OCI-LY3 (cell line): ENCODE measurements around the gene PTCHD4.

ENCODE experiments used
- H2AFZ ChIP-seq: fragments of 200-600, 300-600 bp; shearing (Covaris generic); 2 replicates; pipeline ENCODE4 v1.6.0; 2014; ENCODE audit warnings: antibody characterized with exemption, low read depth, low read length
- H3K27ac ChIP-seq: fragments of 200-600, 300-600 bp; sonication (generic); 2 replicates; pipeline ENCODE4 v1.5.1; 2014; ENCODE audit warnings: mild to moderate bottlenecking, low read length, moderate library complexity, mixed read lengths
- H3K27me3 ChIP-seq: fragments of 200-600, 300-600 bp; sonication (generic); 2 replicates; pipeline ENCODE4 v1.6.1; 2014; ENCODE audit warnings: low read depth, low read length, mixed read lengths
- H3K36me3 ChIP-seq: fragments of 200-600, 300-600 bp; sonication (generic); replicated peaks from 2 replicates; pipeline ENCODE3; 2014; ENCODE audit warnings: low read depth, low read length, mixed read lengths
- H3K4me1 ChIP-seq: fragments of 300-600, 200-600 bp; sonication (generic); 2 replicates; pipeline ENCODE4 v1.6.1; 2014; ENCODE audit warnings: low read length, mixed read lengths
- H3K4me2 ChIP-seq: fragments of 200-600, 300-600 bp; sonication (generic); 2 replicates; pipeline ENCODE4 v1.6.1; 2014; ENCODE audit warnings: low read length, mixed read lengths
- H3K4me3 ChIP-seq: fragments of 300-600, 200-600 bp; sonication (generic); 2 replicates; pipeline ENCODE4 v1.5.1; 2014; ENCODE audit warnings: antibody characterized with exemption, mild to moderate bottlenecking, low read length, moderate library complexity
- H3K79me2 ChIP-seq: fragments of 300-600, 200-600 bp; shearing (Covaris generic); 2 replicates; pipeline ENCODE4 v1.6.1; 2014; ENCODE audit warnings: mild to moderate bottlenecking, low read length, mixed read lengths
- H3K9ac ChIP-seq: fragments of 300-600, 200-600 bp; shearing (Covaris generic); 2 replicates; pipeline ENCODE4 v1.6.0; 2014; ENCODE audit warnings: mild to moderate bottlenecking, low read length, moderate library complexity
- H3K9me3 ChIP-seq: fragments of 200-600, 300-600 bp; shearing (Covaris generic); 2 replicates; pipeline ENCODE4 v1.6.1; 2014; ENCODE audit warnings: low read length, mixed read lengths; ENCODE audit not compliant: insufficient read depth
- H4K20me1 ChIP-seq: fragments of 200-600, 300-600 bp; sonication (generic); 2 replicates; pipeline ENCODE4 v1.6.1; 2016; ENCODE audit warnings: low read length, mixed read lengths; ENCODE audit not compliant: insufficient read depth
- EZH2phosphoT487 ChIP-seq: fragments of 200-600 bp; shearing (Covaris generic); IDR thresholded peaks from 2 replicates; pipeline ENCODE4 v1.6.1; 2018; ENCODE audit warnings: antibody characterized with exemption, mixed run types, low read depth
- TF ChIP-seq, protein P1 (sequence below): fragments of 200-600, 300-600 bp; sonication (generic); IDR thresholded peaks from 2 replicates; pipeline ENCODE4 v1.5.1; 2014; ENCODE audit warnings: antibody characterized with exemption, low read length, low read depth

Gene PTCHD4

DNA sequence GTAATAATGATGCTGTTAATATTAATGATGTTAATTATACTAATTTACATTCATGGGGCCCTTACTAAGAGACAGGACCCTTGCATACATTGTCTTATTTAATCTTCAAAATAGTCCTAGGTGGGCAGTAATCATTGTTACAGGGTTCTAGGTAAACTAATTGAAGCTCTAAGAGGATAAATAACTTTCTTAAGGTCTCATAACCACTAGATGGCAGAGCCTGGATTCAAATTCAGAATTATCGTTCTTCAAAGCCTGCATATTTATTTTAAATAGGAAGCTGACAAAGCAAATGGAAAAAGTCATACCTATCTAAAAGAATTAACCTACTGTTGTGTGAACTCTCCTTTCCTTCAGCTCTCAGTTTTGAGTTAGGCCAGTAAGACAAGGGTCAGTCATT is 23.5 kb downstream of the PTCHD4 start:
- H3K9me3 ChIP-seq: no peaks in the 10 kb centered on the region
- H3K79me2 ChIP-seq: no peaks in the 10 kb centered on the region
- no peaks in the 10 kb centered on the region for H4K20me1 ChIP-seq
- H3K9ac ChIP-seq: no peak overlapping the region
- H3K4me3 ChIP-seq: no peak overlapping the region
- H2AFZ ChIP-seq: no peak overlapping the region
- H3K4me2 ChIP-seq: no peak overlapping the region
- H3K4me1 ChIP-seq: no peaks in the 10 kb centered on the region; the same call in 1 of the 2 replicates
- H3K36me3 ChIP-seq: no peaks in the 10 kb centered on the region
- TF ChIP-seq EZH2phosphoT487: no peak
- TF ChIP-seq, protein P1, sequence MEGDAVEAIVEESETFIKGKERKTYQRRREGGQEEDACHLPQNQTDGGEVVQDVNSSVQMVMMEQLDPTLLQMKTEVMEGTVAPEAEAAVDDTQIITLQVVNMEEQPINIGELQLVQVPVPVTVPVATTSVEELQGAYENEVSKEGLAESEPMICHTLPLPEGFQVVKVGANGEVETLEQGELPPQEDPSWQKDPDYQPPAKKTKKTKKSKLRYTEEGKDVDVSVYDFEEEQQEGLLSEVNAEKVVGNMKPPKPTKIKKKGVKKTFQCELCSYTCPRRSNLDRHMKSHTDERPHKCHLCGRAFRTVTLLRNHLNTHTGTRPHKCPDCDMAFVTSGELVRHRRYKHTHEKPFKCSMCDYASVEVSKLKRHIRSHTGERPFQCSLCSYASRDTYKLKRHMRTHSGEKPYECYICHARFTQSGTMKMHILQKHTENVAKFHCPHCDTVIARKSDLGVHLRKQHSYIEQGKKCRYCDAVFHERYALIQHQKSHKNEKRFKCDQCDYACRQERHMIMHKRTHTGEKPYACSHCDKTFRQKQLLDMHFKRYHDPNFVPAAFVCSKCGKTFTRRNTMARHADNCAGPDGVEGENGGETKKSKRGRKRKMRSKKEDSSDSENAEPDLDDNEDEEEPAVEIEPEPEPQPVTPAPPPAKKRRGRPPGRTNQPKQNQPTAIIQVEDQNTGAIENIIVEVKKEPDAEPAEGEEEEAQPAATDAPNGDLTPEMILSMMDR: peak; percentile 65
- no peak overlapping the region for H3K27ac ChIP-seq
- H3K27me3 ChIP-seq: no peaks in the 10 kb centered on the region

DNA sequence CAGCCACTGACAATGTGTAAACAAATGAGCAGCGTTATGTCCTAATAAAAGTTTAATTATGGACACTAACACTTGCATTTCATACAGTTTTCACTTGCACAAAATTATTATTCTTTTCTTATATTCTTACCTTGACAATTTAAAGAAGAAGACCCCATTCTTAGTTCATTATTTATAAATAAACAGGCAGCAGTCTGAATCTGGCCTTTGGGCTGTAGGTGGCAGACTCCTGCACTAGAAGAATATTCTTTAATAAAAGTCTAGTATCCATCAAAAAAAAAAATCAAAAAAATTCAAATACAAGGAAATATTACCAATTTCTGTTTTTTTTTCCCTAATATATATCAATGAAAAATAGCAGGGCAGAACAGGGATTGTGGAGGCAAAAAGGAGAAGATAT is 24.8 kb downstream of the PTCHD4 start:
- Histone ChIP-seq H3K4me3 (no peak overlapping the region), H3K36me3 (no peaks in the 10 kb centered on the region), H3K9me3 (no peaks in the 10 kb centered on the region), H3K4me2 (no peak overlapping the region), H3K27ac (no peak overlapping the region), H2AFZ (peak overlapping the region; percentile 18; the same call in 1 of the 2 replicates), H3K27me3 (no peaks in the 10 kb centered on the region), H3K79me2 (no peaks in the 10 kb centered on the region), H4K20me1 (no peaks in the 10 kb centered on the region), H3K4me1 (no peaks in the 10 kb centered on the region; the same call in 1 of the 2 replicates), H3K9ac (no peak overlapping the region)
- no peak for TF ChIP-seq EZH2phosphoT487
- TF ChIP-seq, protein P1: peak; percentile 51

DNA sequence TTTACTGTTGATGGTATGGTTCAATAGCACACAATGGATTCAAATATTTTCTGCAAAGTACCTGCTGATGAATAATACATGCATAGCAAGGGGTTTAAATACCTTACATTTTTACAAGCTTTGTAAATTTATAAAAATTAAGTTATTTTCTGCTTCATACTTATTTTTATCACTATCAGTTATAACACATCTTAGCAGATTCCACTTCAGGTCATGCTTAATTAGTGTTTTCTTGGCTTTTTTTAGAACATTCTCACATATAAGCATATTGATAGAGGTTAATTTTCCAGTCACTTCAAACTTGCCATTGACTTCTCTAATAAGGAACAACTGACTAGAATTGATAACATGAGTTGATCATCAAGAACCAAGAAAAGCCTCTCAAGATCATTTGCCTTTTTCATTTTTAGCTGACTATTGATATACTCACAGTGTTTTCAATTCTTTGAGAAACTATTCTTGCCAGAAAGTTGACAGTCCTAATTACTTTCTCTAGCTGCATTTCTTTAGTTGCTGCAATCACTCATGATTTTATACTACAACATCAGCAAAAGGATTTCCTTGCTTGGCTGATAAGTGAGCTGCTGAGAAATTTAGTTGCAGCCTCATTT is 25.8 kb downstream of the PTCHD4 start:
- Histone ChIP-seq H3K9me3 (no peaks in the 10 kb centered on the region), H3K79me2 (no peaks in the 10 kb centered on the region), H4K20me1 (no peaks in the 10 kb centered on the region), H3K9ac (no peak overlapping the region), H3K4me1 (no peaks in the 10 kb centered on the region), H3K4me3 (no peak overlapping the region), H3K4me2 (no peak overlapping the region), H3K27me3 (no peaks in the 10 kb centered on the region), H2AFZ (no peak overlapping the region), H3K36me3 (no peaks in the 10 kb centered on the region), H3K27ac (no peak overlapping the region)
- TF ChIP-seq, protein P1: no peak
- no peak for TF ChIP-seq EZH2phosphoT487

DNA sequence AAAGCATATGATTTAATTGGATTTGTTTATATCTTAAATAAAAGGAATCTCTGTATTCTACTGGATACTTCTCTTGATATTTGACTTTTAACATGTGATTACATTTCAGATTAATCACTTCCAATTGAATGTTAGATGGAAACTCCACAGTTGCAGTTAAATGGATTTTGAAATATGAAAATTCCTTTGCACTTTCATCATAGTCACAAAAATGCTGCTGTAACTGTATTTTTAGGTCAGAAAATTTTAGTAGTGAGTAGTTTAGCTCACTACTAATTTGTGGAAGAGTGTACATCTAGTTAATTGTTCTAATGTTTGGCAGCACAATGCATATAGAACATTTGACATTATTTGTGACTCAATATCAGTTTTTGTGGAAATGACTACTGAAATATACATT is 26.8 kb downstream of the PTCHD4 start:
- no peak for TF ChIP-seq EZH2phosphoT487
- TF ChIP-seq, protein P1: no peak
- H3K27me3 ChIP-seq: no peaks in the 10 kb centered on the region
- H3K9ac ChIP-seq: no peak overlapping the region
- H3K4me1 ChIP-seq: no peaks in the 10 kb centered on the region
- H3K4me2 ChIP-seq: no peak overlapping the region
- no peaks in the 10 kb centered on the region for H3K9me3 ChIP-seq
- H4K20me1 ChIP-seq: no peaks in the 10 kb centered on the region
- no peak overlapping the region for H3K27ac ChIP-seq
- no peaks in the 10 kb centered on the region for H3K36me3 ChIP-seq
- no peak overlapping the region for H3K4me3 ChIP-seq
- no peak overlapping the region for H2AFZ ChIP-seq
- no peaks in the 10 kb centered on the region for H3K79me2 ChIP-seq
